Heart left ventricle (tissue), 13 donors: ENCODE measurements around the gene RFX4.

ENCODE experiments used
- CTCF ChIP-seq, 12 donors: fragments of 200-600 bp; sonication (generic) in 4 of 12; IDR thresholded peaks; one replicate each; pipeline versions ENCODE4 v1.5.0 to v1.8.0; 2018 to 2022; ENCODE audit warnings: antibody characterized with exemption in 12 of 12, mild to moderate bottlenecking in 5 of 12
- POLR2A ChIP-seq, 2 donors: fragments of 450-650 bp; IDR thresholded peaks; one replicate each; pipeline ENCODE4 v1.6.1; 2017; ENCODE audit warnings: antibody characterized with exemption in 2 of 2, mild to moderate bottlenecking in 2 of 2, moderate library complexity in 2 of 2
- donor health status: ischemic (EF 13 %, LVEDD 7.1; RV severe dilation, severe dysfunction).
- donor health status: DM: no; HTN: yes; CAD: no.
- donor health status: DM: no; HTN: no; CAD: no.
- donor health status: ischemic (EF 25% LVEDD 6.9; RV normal size, moderate dysfunction).
- donor health status: ischemic (EF 25% LVEDD 5.7; RV mildly dilated, moderate dysfunction).
- donor health status: ischemic (EF 35%, LVEDD 5.7; RV mildly dilated, moderate dysfunction).
- donor health status: nonischemic (EF 11% LVEDD 7.7; RV severe dilation, severe dysfunction).
- donor health status: DM: yes; HTN: yes; CAD: no.
- donor health status: PGD.
- donor health status: ischemic (EF 29% LVEDD 5.4; RV normal size, mild dysfunction).
- donor health status: nonischemic (EF 23%, LVEDD 6.1; RV moderate dilation, normal function).

GRCh38 chr12:106705971-106706370 lies 123.2 kb downstream of the RFX4 start:
- no peak for TF ChIP-seq POLR2A (IDR thresholded peaks at IDR 0.05)
- no peak for TF ChIP-seq CTCF (IDR thresholded peaks at IDR 0.05)
